ENCODE measurements around the gene GPC6. TPM values are rescaled to one million over a fixed set of nuclear protein-coding genes. Genes with fewer than 3 reads are reported as not detected.

The GPC6 gene
- total and polyA plus RNA-seq, 2 donors (not counting 1 experiment from before 2014, with no cell fraction given) = not detected

DNA sequence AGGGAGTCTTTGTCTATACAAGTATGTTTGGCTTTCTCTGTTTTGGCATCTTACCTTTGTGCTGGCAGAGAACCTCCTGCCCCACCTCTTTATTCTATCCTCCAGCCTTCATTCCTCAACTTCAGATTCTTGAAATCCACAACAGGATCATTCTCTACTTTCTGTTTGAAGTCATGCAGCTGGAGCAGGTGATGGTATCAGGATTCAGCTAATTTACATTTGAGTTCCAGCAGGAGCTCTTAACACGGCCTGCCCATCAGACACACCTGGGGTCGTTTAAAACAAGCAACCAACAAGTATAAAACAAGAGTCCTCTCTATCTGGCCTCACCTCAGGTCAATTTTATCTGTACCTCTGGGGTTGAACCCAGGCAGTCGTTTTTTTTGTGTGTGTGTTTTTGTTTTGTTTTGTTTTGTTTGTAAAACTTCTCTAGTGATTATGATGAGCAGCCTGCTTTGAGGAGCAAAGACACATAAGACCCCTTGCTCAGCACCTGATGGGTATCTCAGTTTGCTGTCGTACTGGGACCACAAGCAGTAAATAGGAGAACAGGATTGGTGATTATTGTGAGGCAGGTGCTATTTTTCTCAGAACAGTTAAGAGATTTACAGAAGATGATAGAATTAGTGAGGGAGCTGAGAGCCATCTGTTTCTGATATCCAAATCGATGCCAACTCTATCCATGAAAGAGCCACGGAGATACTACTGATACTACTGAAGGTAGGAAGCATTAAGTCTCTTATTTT, 78.4 kb downstream of the GPC6 start:
- Mint-ChIP-seq H3K27me3 (no peaks in the 10 kb centered on the region), H3K9me3 (ENCODE audit: insufficient read depth) (peaks cover 3% of the 10 kb centered on the region), H3K4me3 (no peak overlapping the region), H3K4me1 (no peaks in the 10 kb centered on the region), H3K27ac (no peak overlapping the region)
- DNase-seq (no peak), ATAC-seq (ENCODE audit: low read depth) (no peak)
- ChIA-PET CTCF (no interaction called here), POLR2A (no interaction called here)
- no peaks in the 10 kb centered on the region for H3K27me3 ChIP-seq (replicated peaks in 1 of 4; ENCODE audit: control extremely low read depth in 1 of 4, control insufficient read depth in 3 of 4, insufficient read depth in 4 of 4, low read length in 3 of 4)
- H4K20me1 ChIP-seq (ENCODE audit: control insufficient read depth, insufficient read depth, low read length, poor library complexity, severe bottlenecking) = no peaks in the 10 kb centered on the region
- 56% methylated on average over 3 of the region's 6 CpGs for WGBS (ENCODE audit: insufficient coverage)
- H3K4me3 ChIP-seq (ENCODE audit: control extremely low read depth in 1 of 5, extremely low read depth in 1 of 5, insufficient read depth in 1 of 5, low read depth in 2 of 5, low read length in 4 of 5) = no peak overlapping the region
- no peak overlapping the region for H3K9ac ChIP-seq (ENCODE audit: low read length)
- no peaks in the 10 kb centered on the region for H3K79me2 ChIP-seq (ENCODE audit: control insufficient read depth, insufficient read depth, low read length)
- peaks cover 0 to 3% (median 0%) of the 10 kb centered on the region in 3 donors for H3K9me3 ChIP-seq (ENCODE audit: control extremely low read depth in 1 of 3, control insufficient read depth in 2 of 3, insufficient read depth in 1 of 3, low read length in 2 of 3)
- intact Hi-C loops (cut with micrococcal nuclease) = no loop called here
- no peaks in the 10 kb centered on the region for H3K4me1 ChIP-seq (ENCODE audit: control insufficient read depth in 2 of 2, insufficient read depth in 2 of 2, low read length in 2 of 2)
- TF ChIP-seq EZH2 (IDR thresholded peaks at IDR 0.05; ENCODE audit: borderline replicate concordance, insufficient read depth, low read depth, low read length, poor library complexity, severe bottlenecking) = no peak
- TF ChIP-seq, protein P1, sequence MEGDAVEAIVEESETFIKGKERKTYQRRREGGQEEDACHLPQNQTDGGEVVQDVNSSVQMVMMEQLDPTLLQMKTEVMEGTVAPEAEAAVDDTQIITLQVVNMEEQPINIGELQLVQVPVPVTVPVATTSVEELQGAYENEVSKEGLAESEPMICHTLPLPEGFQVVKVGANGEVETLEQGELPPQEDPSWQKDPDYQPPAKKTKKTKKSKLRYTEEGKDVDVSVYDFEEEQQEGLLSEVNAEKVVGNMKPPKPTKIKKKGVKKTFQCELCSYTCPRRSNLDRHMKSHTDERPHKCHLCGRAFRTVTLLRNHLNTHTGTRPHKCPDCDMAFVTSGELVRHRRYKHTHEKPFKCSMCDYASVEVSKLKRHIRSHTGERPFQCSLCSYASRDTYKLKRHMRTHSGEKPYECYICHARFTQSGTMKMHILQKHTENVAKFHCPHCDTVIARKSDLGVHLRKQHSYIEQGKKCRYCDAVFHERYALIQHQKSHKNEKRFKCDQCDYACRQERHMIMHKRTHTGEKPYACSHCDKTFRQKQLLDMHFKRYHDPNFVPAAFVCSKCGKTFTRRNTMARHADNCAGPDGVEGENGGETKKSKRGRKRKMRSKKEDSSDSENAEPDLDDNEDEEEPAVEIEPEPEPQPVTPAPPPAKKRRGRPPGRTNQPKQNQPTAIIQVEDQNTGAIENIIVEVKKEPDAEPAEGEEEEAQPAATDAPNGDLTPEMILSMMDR (IDR thresholded peaks at IDR 0.05) = no peak
- no peak overlapping the region for H2AFZ ChIP-seq (ENCODE audit: insufficient read depth, low read depth, low read length, poor library complexity, severe bottlenecking)
- no peak overlapping the region for H3K27ac ChIP-seq (ENCODE audit: low read length in 2 of 2)
- no peaks in the 10 kb centered on the region for H3K36me3 ChIP-seq (replicated peaks in 1 of 2; ENCODE audit: control extremely low read depth in 1 of 2, control insufficient read depth in 1 of 2, extremely low read depth in 1 of 2, insufficient read depth in 2 of 2, low read length in 1 of 2)
- no peak overlapping the region for H3K4me2 ChIP-seq (replicated peaks; ENCODE audit: low read depth, low read length, poor library complexity, severe bottlenecking)

DNA sequence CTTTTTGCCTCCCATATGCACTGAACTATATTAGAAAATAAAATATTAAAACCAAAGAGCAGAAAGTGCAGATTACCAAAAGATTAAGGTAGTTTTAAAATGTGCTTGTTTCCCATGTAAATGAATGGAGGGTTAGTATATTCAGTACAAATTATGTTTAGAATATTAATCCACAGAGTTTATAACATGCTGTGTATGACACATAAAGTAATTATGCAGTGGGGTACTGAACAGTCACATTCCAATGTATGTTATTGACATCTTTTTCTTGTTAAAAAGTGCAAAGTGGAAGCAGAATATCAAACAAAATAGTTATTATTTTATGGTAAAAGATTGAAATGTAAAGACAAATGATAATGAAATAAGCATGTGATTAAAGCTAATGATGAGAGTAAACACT, 79.3 kb downstream of the GPC6 start:
- ATAC-seq (ENCODE audit: low read depth) (no peak), DNase-seq (no peak)
- H3K36me3 ChIP-seq (replicated peaks in 1 of 2; ENCODE audit: control extremely low read depth in 1 of 2, control insufficient read depth in 1 of 2, extremely low read depth in 1 of 2, insufficient read depth in 2 of 2, low read length in 1 of 2) = no peaks in the 10 kb centered on the region
- POLR2A ChIA-PET = no interaction called here
- no peaks in the 10 kb centered on the region for H3K27me3 ChIP-seq (replicated peaks in 1 of 4; ENCODE audit: control extremely low read depth in 1 of 4, control insufficient read depth in 3 of 4, insufficient read depth in 4 of 4, low read length in 3 of 4)
- peaks cover 3% of the 10 kb centered on the region for H3K9me3 Mint-ChIP-seq (ENCODE audit: insufficient read depth)
- H3K27ac ChIP-seq (ENCODE audit: low read length in 2 of 2) = no peak overlapping the region
- H3K79me2 ChIP-seq (ENCODE audit: control insufficient read depth, insufficient read depth, low read length) = no peaks in the 10 kb centered on the region
- intact Hi-C loops (cut with micrococcal nuclease) = no loop called here
- H2AFZ ChIP-seq (ENCODE audit: insufficient read depth, low read depth, low read length, poor library complexity, severe bottlenecking) = no peak overlapping the region
- no peaks in the 10 kb centered on the region for H4K20me1 ChIP-seq (ENCODE audit: control insufficient read depth, insufficient read depth, low read length, poor library complexity, severe bottlenecking)
- H3K4me1 Mint-ChIP-seq = no peaks in the 10 kb centered on the region
- CTCF ChIA-PET = no interaction called here
- no peak for TF ChIP-seq EZH2 (IDR thresholded peaks at IDR 0.05; ENCODE audit: borderline replicate concordance, insufficient read depth, low read depth, low read length, poor library complexity, severe bottlenecking)
- TF ChIP-seq, protein P1 (IDR thresholded peaks at IDR 0.05) = no peak
- H3K4me1 ChIP-seq (ENCODE audit: control insufficient read depth in 2 of 2, insufficient read depth in 2 of 2, low read length in 2 of 2) = no peaks in the 10 kb centered on the region
- H3K27ac Mint-ChIP-seq = no peak overlapping the region
- H3K9ac ChIP-seq (ENCODE audit: low read length) = no peak overlapping the region
- no peaks in the 10 kb centered on the region for H3K27me3 Mint-ChIP-seq
- no peak overlapping the region for H3K4me3 Mint-ChIP-seq
- no peak overlapping the region for H3K4me3 ChIP-seq (ENCODE audit: control extremely low read depth in 1 of 5, extremely low read depth in 1 of 5, insufficient read depth in 1 of 5, low read depth in 2 of 5, low read length in 4 of 5)
- H3K9me3 ChIP-seq (ENCODE audit: control extremely low read depth in 1 of 3, control insufficient read depth in 2 of 3, insufficient read depth in 1 of 3, low read length in 2 of 3) = no peaks in the 10 kb centered on the region
- no peak overlapping the region for H3K4me2 ChIP-seq (replicated peaks; ENCODE audit: low read depth, low read length, poor library complexity, severe bottlenecking)

Measured in B cell (primary cell).